Activated naive CD4-positive, alpha-beta T cell treated with anti-CD3 and anti-CD28 coated beads for 36 hours (primary cell): ENCODE measurements around the gene PDE8A. TPM values are rescaled to one million over a fixed set of nuclear protein-coding genes. Genes with fewer than 3 reads are reported as not detected.

ENCODE experiments used
- CTCF ChIA-PET: fragments of 350-600 bp; sonication (Branson Sonifier 250); formaldehyde crosslinking; loops from one replicate; lab custom pipeline; 2021; ENCODE audit warnings: antibody characterized with exemption; lab: Charles Lee
- DNase-seq: peaks from one replicate; pipeline ENCODE4 v3.0.0-alpha.2; 2020
- H3K27ac Mint-ChIP-seq: one replicate; pipeline ENCODE4 v1.8.0; 2021; ENCODE audit warnings: mild to moderate bottlenecking, mixed read lengths
- H3K27me3 Mint-ChIP-seq: one replicate; pipeline ENCODE4 v1.8.0; 2021; ENCODE audit warnings: low read depth, mixed read lengths
- H3K36me3 Mint-ChIP-seq: one replicate; pipeline ENCODE4 v1.8.0; 2021; ENCODE audit warnings: low read depth, mixed read lengths
- H3K4me1 Mint-ChIP-seq: one replicate; pipeline ENCODE4 v1.8.0; 2021; ENCODE audit warnings: low read depth, mixed read lengths
- H3K4me3 Mint-ChIP-seq: one replicate; pipeline ENCODE4 v1.8.0; 2021; ENCODE audit warnings: mild to moderate bottlenecking, moderate library complexity, mixed read lengths
- H3K9me3 Mint-ChIP-seq: one replicate; pipeline ENCODE4 v1.8.0; 2021; ENCODE audit warnings: mixed read lengths
- intact Hi-C: fragments of 100-400 bp; cut with micrococcal nuclease; formaldehyde crosslinking; loops from one replicate; pipeline ENCODE4 v1.15.1; 2023
- total RNA-seq, 2 experiments: library from RNA; stranded (reverse); gene quantifications; one replicate each; pipeline ENCODE4 v1.2.3, GENCODE V29; 2021

PDE8A gene
- total RNA-seq, 2 experiments from 2014 or later = 28.8 to 29.2 TPM

DNA sequence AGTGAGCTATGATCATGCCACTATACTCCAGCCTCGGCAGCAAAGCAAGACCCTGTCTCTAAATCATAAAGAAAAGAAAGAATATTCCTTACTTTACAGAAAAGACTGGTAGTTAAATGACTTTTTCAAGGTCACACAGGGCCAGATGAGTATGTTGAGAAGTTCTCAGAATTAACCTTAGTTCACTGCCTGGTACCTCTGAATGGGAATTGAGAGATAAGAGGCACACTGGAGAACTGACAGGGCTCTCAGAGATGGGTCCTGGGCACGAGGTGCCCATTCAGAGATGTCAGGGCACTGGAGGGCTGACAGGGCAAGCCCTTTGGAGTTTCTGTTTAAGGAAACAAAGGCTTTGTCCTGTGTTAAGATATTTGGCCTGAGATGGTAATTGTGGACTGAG is 157.7 kb downstream of the PDE8A start:
- Mint-ChIP-seq H3K27me3 (no peaks in the 10 kb centered on the region), H3K36me3 (peaks cover 12% of the 10 kb centered on the region), H3K4me1 (no peaks in the 10 kb centered on the region), H3K4me3 (no peak overlapping the region), H3K9me3 (no peaks in the 10 kb centered on the region), H3K27ac (no peak overlapping the region)
- DNase-seq = no peak
- intact Hi-C loops = no loop called here
- CTCF ChIA-PET = no interaction called here

DNA sequence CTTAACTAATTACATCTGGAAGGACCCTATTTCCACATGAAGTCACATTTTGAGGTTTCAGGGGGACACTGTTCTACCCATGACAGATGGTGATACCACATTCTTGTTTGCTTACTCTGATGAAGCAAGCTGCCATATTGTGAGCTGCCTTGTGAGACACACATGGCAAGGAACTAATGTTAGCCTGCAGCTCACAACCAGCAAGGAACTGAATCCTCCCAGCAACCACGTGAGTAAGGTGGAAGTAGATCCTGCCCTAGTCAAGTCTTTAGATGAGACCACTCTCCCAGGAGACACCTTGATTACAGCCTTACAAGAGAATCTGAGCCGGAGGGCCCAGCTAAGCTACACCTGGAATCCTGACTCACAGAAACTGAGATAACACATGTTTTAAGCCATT is 160.1 kb downstream of the PDE8A start:
- intact Hi-C loops = no loop called here
- Mint-ChIP-seq H3K36me3 (peaks cover 4% of the 10 kb centered on the region), H3K27ac (no peak overlapping the region), H3K4me3 (no peak overlapping the region), H3K27me3 (no peaks in the 10 kb centered on the region), H3K9me3 (no peaks in the 10 kb centered on the region), H3K4me1 (no peaks in the 10 kb centered on the region)
- CTCF ChIA-PET = interaction anchor here (0.8 kb wide), 1 partner anchor 27 kb away, joined by 3 read pairs; no protein-coding TSS in a partner anchor
- no peak for DNase-seq

DNA sequence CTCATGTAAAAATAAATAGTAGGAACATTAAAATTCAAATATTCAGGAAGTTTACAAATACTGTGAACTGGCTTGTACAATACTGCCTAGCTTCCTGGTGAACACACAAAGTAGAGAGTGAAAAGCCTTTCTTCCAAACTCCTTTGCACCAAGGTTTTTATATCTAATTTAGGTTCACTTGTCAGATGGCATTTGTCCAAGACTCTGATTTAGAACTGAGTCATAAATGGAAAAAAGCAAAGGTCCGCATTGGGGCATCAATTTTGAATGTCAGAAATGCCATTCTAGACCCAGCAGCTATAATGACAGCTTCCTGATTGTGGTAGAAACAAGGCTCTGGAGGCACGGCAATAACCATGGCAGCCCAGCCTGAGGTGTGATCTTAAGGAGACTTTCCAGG is 160.7 kb downstream of the PDE8A start:
- no peaks in the 10 kb centered on the region for H3K27me3 Mint-ChIP-seq
- no peaks in the 10 kb centered on the region for H3K4me1 Mint-ChIP-seq
- peaks cover 2% of the 10 kb centered on the region for H3K36me3 Mint-ChIP-seq
- no peak for DNase-seq
- no peaks in the 10 kb centered on the region for H3K9me3 Mint-ChIP-seq
- intact Hi-C loops = no loop called here
- H3K4me3 Mint-ChIP-seq = no peak overlapping the region
- no peak overlapping the region for H3K27ac Mint-ChIP-seq
- CTCF ChIA-PET = interaction anchor here (0.8 kb wide), 1 partner anchor 27 kb away, joined by 3 read pairs; no protein-coding TSS in a partner anchor

DNA sequence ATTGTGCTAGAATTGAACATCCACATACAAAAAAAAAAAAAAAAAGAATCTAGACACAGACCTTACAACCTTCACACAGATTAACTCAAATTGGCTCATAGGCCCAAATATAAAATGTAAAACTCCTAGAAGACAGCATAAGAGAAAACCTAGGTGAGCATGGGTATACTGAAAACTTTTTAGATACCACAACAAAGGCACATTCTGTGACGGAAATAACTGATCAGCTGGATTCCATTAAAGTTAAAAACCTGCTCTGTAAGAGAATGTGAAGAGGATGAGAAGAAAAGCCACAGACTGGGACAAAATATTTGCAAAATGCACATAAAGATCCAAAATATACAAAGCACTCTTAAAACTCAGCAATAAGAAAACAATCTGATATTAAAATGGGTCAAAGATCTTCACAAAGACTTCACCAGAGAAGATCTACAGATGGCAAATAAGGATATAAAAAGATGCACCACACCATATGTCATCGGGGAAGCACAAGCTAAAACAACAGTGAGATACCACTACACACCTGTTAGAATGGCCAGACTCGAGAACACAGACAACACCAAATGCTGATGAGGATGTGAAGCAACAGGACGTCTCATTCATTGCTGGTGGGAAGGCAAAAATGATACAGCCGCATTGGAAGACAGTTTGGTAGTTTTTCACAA is 167.9 kb downstream of the PDE8A start:
- H3K27me3 Mint-ChIP-seq = no peaks in the 10 kb centered on the region
- H3K36me3 Mint-ChIP-seq = no peaks in the 10 kb centered on the region
- CTCF ChIA-PET = interaction anchor here (1.5 kb wide), 1 partner anchor 19 kb away, joined by 3 read pairs; no protein-coding TSS in a partner anchor
- peaks cover 5% of the 10 kb centered on the region for H3K9me3 Mint-ChIP-seq
- peaks cover 28% of the 10 kb centered on the region for H3K4me1 Mint-ChIP-seq
- DNase-seq = no peak
- intact Hi-C loops = loop anchor here (5.0 kb wide), 1 partner anchor 77 kb away; no protein-coding TSS in a partner anchor
- no peak overlapping the region for H3K4me3 Mint-ChIP-seq
- H3K27ac Mint-ChIP-seq = no peak overlapping the region

DNA sequence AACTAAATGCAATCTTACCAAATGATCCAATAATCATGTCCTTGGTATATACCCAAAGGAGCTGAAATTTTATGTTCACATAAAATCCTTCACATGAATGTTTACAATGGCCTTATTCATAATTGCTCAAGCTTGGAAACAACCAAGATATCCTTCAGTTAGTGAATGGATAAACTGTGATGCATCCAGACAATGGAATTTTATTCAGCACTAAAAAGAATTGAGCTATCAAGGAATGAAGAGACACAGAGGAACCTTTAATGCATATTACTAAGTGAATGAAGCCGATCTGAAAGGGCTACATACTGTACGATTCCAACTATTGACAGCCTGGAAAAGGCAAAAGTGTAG is 168.4 kb downstream of the PDE8A start:
- Mint-ChIP-seq H3K36me3 (no peaks in the 10 kb centered on the region), H3K27me3 (no peaks in the 10 kb centered on the region), H3K27ac (no peak overlapping the region), H3K4me1 (peaks cover 28% of the 10 kb centered on the region), H3K4me3 (no peak overlapping the region), H3K9me3 (peaks cover 5% of the 10 kb centered on the region)
- CTCF ChIA-PET = interaction anchor here (1.5 kb wide), 1 partner anchor 19 kb away, joined by 3 read pairs; no protein-coding TSS in a partner anchor
- no peak for DNase-seq
- intact Hi-C loops = loop anchor here (5.0 kb wide), 1 partner anchor 78 kb away; no protein-coding TSS in a partner anchor

DNA sequence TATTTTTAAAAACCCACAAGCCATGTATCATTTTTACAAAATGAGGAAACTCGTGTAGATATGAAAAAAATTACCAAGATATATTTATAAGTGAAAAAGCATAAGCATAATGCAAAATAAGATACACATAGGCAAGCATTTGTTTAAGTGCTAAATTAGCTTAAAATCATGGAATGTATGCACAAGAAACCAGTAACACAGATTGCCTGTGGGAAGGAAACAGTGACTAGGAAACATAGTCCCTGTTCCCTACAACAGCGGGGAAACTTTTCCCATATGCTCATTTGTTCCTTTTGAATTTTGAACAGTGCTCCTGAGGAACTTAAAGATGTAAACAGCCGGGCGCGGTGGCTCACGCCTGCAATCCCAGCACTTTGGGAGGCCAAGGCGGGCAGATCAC is 169.5 kb downstream of the PDE8A start:
- Mint-ChIP-seq H3K27ac (no peak overlapping the region), H3K4me3 (no peak overlapping the region), H3K9me3 (peaks cover 5% of the 10 kb centered on the region), H3K27me3 (no peaks in the 10 kb centered on the region), H3K4me1 (peaks cover 28% of the 10 kb centered on the region), H3K36me3 (no peaks in the 10 kb centered on the region)
- CTCF ChIA-PET = no interaction called here
- DNase-seq = no peak
- intact Hi-C loops = loop anchor here (5.0 kb wide), 1 partner anchor 79 kb away; no protein-coding TSS in a partner anchor

DNA sequence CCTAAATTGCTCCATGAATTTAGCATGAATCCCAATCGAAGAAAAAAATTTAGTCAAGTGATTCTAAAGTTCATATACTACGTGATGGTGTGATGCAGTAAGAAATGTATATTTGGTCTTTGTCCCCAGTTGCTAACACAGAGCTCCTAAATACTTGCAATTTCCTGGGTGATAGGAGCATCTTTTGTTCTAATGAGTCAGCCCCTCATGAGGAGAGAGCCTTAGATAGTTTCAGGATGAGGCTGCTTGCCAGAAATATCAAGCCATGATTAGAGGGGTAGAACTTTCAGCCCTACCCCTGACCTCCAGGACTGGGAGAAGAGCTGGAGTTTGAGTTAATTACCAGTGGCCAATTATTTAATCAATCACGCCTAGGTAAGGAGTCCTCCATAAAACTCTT is 170.2 kb downstream of the PDE8A start:
- intact Hi-C loops = loop anchor here (5.0 kb wide), 1 partner anchor 80 kb away; no protein-coding TSS in a partner anchor
- H3K4me3 Mint-ChIP-seq = no peak overlapping the region
- CTCF ChIA-PET = interaction anchor here (0.6 kb wide), 1 partner anchor 20 kb away, joined by 4 read pairs; no protein-coding TSS in a partner anchor
- H3K27me3 Mint-ChIP-seq = no peaks in the 10 kb centered on the region
- H3K4me1 Mint-ChIP-seq = peaks cover 28% of the 10 kb centered on the region
- H3K27ac Mint-ChIP-seq = no peak overlapping the region
- no peaks in the 10 kb centered on the region for H3K36me3 Mint-ChIP-seq
- H3K9me3 Mint-ChIP-seq = peaks cover 5% of the 10 kb centered on the region
- no peak for DNase-seq

DNA sequence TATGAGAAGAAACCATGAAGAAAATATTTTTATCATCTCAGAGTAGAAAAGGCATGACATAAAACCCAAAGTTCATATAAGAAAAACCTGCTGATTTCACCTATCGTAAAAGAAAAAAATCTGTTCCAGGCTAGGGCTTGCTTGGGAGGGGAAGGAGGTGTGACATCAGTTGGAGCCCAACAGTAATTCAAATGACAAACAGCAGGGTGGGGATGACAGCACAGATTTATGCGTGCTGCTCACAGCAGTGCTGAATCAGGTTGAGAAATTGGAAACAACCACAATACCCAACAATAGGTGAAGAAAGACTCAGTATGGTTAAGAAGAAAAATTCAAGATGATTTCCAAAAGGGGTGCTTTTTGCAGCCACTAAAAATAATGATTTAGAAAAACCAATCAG is 172.4 kb downstream of the PDE8A start:
- Mint-ChIP-seq H3K27me3 (no peaks in the 10 kb centered on the region), H3K4me3 (no peak overlapping the region), H3K4me1 (peaks cover 23% of the 10 kb centered on the region), H3K9me3 (peaks cover 5% of the 10 kb centered on the region), H3K27ac (no peak overlapping the region), H3K36me3 (no peaks in the 10 kb centered on the region)
- intact Hi-C loops = loop anchor here (5.0 kb wide), 1 partner anchor 82 kb away; no protein-coding TSS in a partner anchor
- CTCF ChIA-PET = no interaction called here
- no peak for DNase-seq

DNA sequence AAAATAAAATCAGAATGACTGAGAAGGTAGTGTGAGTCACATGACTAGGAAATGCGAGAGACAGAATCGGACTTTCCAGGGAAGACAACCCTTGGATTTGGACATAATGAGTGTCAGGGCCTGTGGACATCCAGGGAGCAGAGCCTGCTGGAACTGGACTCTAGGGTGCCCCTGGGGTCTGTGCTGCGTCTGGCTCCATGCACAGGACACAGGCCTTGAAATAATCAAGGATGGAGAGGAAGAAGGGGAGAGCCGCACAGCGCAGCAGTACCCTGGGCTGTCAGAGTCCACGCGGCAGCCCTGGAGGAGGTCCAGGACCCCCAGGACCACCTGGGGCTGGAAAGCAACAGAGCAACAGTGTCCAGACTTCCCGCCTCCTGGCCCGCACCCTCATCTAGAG is 173.7 kb downstream of the PDE8A start:
- Mint-ChIP-seq H3K4me1 (peaks cover 15% of the 10 kb centered on the region), H3K9me3 (peaks cover 5% of the 10 kb centered on the region), H3K27ac (no peak overlapping the region), H3K4me3 (no peak overlapping the region), H3K27me3 (no peaks in the 10 kb centered on the region), H3K36me3 (no peaks in the 10 kb centered on the region)
- CTCF ChIA-PET = interaction anchor here (0.9 kb wide), 1 partner anchor 13 kb away, joined by 3 read pairs; no protein-coding TSS in a partner anchor
- no peak for DNase-seq
- intact Hi-C loops = no loop called here

DNA sequence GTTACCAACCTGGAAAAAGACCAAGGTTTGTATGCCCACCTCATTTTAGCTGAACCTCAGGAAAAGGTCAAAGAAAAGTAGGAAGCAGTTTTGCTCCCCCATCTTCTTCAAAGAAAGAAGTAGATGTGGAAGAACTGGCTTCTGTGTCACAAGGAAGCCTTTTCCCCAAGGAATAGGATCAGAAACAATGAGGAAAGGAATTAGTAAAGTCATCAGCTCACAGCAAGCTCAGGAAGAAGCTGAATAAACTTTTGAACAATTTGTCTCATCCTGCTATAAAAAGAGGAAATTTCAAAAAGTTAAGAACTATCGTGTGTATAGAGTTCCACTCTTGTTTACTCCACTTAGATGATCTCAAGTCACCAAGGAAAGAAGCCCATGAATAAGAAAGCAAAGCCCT is 174.2 kb downstream of the PDE8A start:
- Mint-ChIP-seq H3K4me3 (no peak overlapping the region), H3K36me3 (no peaks in the 10 kb centered on the region), H3K27me3 (no peaks in the 10 kb centered on the region), H3K27ac (no peak overlapping the region), H3K4me1 (peaks cover 15% of the 10 kb centered on the region), H3K9me3 (peaks cover 5% of the 10 kb centered on the region)
- intact Hi-C loops = no loop called here
- CTCF ChIA-PET = interaction anchor here (0.9 kb wide), 1 partner anchor 13 kb away, joined by 3 read pairs; no protein-coding TSS in a partner anchor
- no peak for DNase-seq

DNA sequence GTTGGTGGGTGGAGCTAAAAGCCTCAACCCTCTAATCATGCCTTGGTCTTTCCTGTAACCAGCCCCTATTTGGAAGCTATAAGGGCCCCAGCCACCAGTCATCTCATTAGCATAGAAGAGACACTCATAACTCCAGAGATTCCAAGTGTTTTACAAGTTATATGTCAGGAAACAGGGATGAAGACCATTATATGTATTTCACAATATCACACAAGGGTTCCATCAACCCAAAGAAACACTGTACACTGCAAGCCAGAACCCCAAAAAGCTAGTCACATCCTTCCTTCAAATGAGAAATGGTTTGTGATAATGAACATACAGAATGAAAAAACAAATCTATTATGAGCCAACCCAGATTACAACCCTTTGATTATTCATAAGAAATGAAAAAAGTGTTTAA is 175.7 kb downstream of the PDE8A start:
- CTCF ChIA-PET = no interaction called here
- no peak overlapping the region for H3K27ac Mint-ChIP-seq
- peaks cover 7% of the 10 kb centered on the region for H3K9me3 Mint-ChIP-seq

DNA sequence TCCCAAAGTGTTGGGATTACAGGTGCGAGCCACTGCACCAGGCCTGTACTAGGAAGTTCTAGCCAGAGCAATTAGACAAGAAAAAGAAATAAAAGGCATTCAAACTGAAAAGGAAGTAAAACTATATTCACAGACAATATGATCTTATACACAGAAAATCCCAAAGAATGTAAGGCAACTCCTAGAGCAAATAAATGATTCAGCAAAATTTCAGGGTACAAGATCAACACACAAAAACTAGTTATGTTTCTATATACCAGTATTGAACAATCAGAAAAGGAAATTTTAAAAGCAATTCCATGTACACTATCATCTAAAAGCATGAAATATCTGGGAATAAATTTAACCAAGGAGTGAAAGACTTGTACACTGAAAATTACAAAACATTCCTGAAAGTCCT is 180.6 kb downstream of the PDE8A start:
- no peaks in the 10 kb centered on the region for H3K27me3 Mint-ChIP-seq

More for the DNA sequence above, 175.7 kb downstream of the PDE8A start:
- Mint-ChIP-seq H3K36me3 (no peaks in the 10 kb centered on the region), H3K27me3 (no peaks in the 10 kb centered on the region), H3K4me3 (no peak overlapping the region), H3K4me1 (peaks cover 10% of the 10 kb centered on the region)
- DNase-seq = no peak
- intact Hi-C loops = no loop called here

More for the DNA sequence above, 180.6 kb downstream of the PDE8A start:
- Mint-ChIP-seq H3K36me3 (no peaks in the 10 kb centered on the region), H3K27ac (no peak overlapping the region), H3K9me3 (peaks cover 10% of the 10 kb centered on the region), H3K4me3 (no peak overlapping the region), H3K4me1 (no peaks in the 10 kb centered on the region)
- intact Hi-C loops = no loop called here
- CTCF ChIA-PET = no interaction called here
- DNase-seq = no peak
